Fibroblast of villous mesenchyme (primary cell): ENCODE measurements around the gene ADD2. TPM values are rescaled to one million over a fixed set of nuclear protein-coding genes. Genes with fewer than 3 reads are reported as not detected.

Experiments
- DNase-seq: peaks from one replicate; pipeline ENCODE4 v3.0.0-alpha.2; 2010; ENCODE audit warnings: low read depth
- H3K4me3 ChIP-seq: 2 replicates; pipeline ENCODE4 v1.5.1; 2011; ENCODE audit warnings: low read depth, mild to moderate bottlenecking, low read length
- total RNA-seq: library from RNA; depleted of rRNA; stranded (reverse); fragments of >200 nt; gene quantifications from 2 replicates; pipeline ENCODE4 v1.2.3, GENCODE V29; 2012
- TF ChIP-seq, protein P1 (sequence below): IDR thresholded peaks from 2 replicates; pipeline ENCODE4 v1.5.1; 2012; ENCODE audit warnings: low read depth, mild to moderate bottlenecking, low read length; ENCODE audit not compliant: insufficient read depth

The ADD2 gene
- total RNA-seq, 1 donor, result not detected

DNA sequence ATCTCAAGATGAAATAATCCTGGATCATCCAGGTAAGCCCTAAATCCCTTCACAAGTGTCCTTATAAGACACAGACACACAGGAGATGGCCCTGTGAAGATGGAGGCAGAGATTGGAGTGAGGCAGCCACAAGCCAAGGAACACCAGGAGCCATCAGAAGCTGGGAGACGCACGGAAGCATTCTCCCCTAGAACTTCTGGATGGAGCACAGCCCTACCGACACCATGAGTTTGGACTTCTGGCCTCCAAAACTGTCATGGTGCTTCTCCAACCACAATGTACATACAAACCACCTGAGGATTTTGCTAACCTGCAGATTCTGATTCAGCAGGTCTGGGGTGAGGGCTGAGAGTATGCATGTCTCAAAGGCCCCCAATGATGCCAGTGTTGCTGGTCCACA lies 42.5 kb downstream of the ADD2 start:
- DNase-seq, result no peak
- TF ChIP-seq, protein P1, sequence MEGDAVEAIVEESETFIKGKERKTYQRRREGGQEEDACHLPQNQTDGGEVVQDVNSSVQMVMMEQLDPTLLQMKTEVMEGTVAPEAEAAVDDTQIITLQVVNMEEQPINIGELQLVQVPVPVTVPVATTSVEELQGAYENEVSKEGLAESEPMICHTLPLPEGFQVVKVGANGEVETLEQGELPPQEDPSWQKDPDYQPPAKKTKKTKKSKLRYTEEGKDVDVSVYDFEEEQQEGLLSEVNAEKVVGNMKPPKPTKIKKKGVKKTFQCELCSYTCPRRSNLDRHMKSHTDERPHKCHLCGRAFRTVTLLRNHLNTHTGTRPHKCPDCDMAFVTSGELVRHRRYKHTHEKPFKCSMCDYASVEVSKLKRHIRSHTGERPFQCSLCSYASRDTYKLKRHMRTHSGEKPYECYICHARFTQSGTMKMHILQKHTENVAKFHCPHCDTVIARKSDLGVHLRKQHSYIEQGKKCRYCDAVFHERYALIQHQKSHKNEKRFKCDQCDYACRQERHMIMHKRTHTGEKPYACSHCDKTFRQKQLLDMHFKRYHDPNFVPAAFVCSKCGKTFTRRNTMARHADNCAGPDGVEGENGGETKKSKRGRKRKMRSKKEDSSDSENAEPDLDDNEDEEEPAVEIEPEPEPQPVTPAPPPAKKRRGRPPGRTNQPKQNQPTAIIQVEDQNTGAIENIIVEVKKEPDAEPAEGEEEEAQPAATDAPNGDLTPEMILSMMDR, result no peak
- H3K4me3 ChIP-seq, result no peak overlapping the region

DNA sequence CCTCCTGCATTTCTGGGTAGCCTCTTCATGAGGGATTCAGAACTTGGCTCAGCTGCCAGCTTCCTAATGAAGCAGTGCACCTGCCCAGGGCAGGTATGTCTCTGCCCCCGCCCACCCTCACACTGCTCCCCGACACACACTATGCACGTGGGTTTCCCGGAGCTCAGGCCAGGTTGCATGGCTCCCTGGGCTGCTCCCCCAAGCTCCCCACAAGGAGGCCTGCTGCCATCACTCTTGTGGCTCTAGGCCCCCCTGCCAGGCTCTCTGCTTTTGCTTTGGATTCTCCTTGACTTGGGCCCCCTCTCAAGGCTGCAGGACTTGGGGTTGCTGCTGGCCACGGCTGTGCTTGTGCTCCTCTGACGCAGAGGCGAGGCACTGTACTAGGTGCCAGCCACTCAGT lies 43.6 kb downstream of the ADD2 start:
- TF ChIP-seq, protein P1, result no peak
- no peak for DNase-seq
- no peak overlapping the region for H3K4me3 ChIP-seq

- no peak for DNase-seq
- no peak overlapping the region for H3K4me3 ChIP-seq
- TF ChIP-seq, protein P1, result no peak
Measured at GRCh38 chr2:70723286-70723885, 44.6 kb downstream of the ADD2 start.

- no peak for DNase-seq
- TF ChIP-seq, protein P1, result no peak
- H3K4me3 ChIP-seq, result no peak overlapping the region
Measured at GRCh38 chr2:70720124-70720523, 47.9 kb downstream of the ADD2 start.

- no peak for DNase-seq
- H3K4me3 ChIP-seq, result no peak overlapping the region
- TF ChIP-seq, protein P1, result no peak
Measured at GRCh38 chr2:70719231-70719630, 48.8 kb downstream of the ADD2 start.

DNA sequence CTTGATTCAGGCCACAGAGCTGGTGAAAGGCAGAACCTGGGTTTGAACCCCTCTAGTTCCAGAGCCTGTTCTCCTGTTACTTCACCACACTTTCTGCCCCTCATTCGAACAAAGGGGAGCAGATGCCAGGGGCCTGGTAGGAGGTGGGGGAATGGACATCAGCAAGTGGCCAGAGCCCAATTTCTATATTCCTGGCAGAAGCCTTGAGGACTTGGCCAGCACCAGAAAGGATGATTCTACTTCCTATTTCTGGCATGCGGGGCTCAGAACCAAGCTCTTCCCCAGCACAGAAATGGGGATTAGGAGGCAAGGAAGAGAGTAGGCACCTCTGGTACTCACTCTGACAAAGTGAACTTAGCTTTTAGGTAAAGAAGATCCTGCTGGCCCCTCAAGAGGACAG lies 49.3 kb downstream of the ADD2 start:
- H3K4me3 ChIP-seq, result no peak overlapping the region
- TF ChIP-seq, protein P1, result no peak
- DNase-seq, result no peak

- DNase-seq, result no peak
- TF ChIP-seq, protein P1, result no peak
- no peak overlapping the region for H3K4me3 ChIP-seq
Measured at GRCh38 chr2:70718241-70718640, 49.8 kb downstream of the ADD2 start.
